Mesothelial cell of epicardium (in vitro differentiated cells): ENCODE results near the gene LBHD2. TPM values are rescaled to one million over a fixed set of nuclear protein-coding genes. Genes with fewer than 3 reads are reported as not detected.

Experiments used
- DNase-seq, 2 experiments: peaks; one replicate each; pipeline ENCODE4 v3.0.0; 2021; ENCODE audit warnings: low spot score in 2 of 2; ENCODE audit not compliant: unreplicated experiment in 2 of 2
- H3K27ac Mint-ChIP-seq: 2 replicates; pipeline ENCODE4 v1.8.0; 2021; ENCODE audit warnings: mixed read lengths
- H3K27me3 Mint-ChIP-seq: 2 replicates; pipeline ENCODE4 v1.8.0; 2021; ENCODE audit warnings: low read depth, mixed read lengths
- H3K36me3 Mint-ChIP-seq: 2 replicates; pipeline ENCODE4 v1.8.0; 2021; ENCODE audit warnings: mixed read lengths
- H3K4me1 Mint-ChIP-seq: 2 replicates; pipeline ENCODE4 v1.8.0; 2021; ENCODE audit warnings: mixed read lengths
- H3K4me3 Mint-ChIP-seq: 2 replicates; pipeline ENCODE4 v1.8.0; 2021; ENCODE audit warnings: mild to moderate bottlenecking, moderate library complexity, mixed read lengths
- H3K9me3 Mint-ChIP-seq: 2 replicates; pipeline ENCODE4 v1.8.0; 2021; ENCODE audit warnings: mixed read lengths
- total RNA-seq: library from RNA; stranded (reverse); gene quantifications from 3 replicates; pipeline ENCODE4 v1.2.1, GENCODE V29; 2021
- TF ChIP-seq, protein P1 (sequence below): fragments of 200-600 bp; sonication (generic); IDR thresholded peaks from one replicate; pipeline ENCODE4 v1.5.0; 2021; ENCODE audit warnings: antibody characterized with exemption; ENCODE audit not compliant: unreplicated experiment

Gene LBHD2
- total RNA-seq, 1 donor from 2014 or later = not detected

DNA sequence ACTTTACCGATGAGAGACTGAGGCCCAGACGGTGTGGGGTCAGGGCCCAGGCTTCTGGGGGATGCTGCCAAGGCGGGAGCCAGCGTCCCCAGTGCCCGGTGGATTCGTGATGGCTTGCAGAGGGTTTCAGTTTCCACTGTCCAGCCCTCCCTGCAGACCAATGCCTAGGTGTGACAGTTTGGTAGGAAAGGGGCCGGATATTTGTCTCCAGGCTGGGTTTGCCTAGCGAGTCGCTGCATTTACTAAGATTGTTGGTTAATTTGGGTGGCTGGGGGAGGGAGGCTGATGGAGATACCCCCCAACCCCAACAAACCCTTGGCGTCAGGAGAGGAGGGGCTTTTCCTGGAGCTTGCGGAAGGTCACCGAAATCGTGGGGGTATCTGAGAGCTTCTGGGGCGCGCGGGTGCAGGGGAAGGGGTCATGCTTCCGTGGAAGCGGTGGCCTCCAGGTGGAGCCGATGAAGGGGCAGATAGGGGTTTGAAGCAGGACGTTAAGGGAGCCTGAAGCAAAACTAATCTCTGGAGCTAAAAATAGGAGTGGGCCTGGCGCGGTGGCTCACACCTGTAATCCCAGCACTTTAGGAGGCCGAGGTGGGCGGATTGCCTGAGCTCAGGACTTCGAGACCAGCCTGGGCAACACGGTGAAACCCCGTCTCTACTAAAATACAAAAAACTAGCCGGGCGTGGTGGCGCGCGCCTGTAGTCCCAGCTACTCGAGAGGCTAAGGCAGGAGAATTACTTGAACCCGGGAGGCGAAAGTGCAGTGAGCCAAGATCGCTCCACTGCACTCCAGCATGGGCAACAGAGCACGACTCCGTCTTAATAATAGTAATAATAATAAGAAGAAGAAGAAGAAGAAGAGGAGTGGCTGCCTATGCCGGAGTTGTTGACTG, 25.6 kb upstream of the LBHD2 start:
- no peaks in the 10 kb centered on the region for H3K36me3 Mint-ChIP-seq
- H3K27ac Mint-ChIP-seq = peak overlapping the region; percentile 69
- no peaks in the 10 kb centered on the region for H3K9me3 Mint-ChIP-seq
- H3K4me3 Mint-ChIP-seq = peak overlapping the region; percentile 78
- H3K4me1 Mint-ChIP-seq = peaks cover 35% of the 10 kb centered on the region
- no peak for DNase-seq
- TF ChIP-seq, protein P1, sequence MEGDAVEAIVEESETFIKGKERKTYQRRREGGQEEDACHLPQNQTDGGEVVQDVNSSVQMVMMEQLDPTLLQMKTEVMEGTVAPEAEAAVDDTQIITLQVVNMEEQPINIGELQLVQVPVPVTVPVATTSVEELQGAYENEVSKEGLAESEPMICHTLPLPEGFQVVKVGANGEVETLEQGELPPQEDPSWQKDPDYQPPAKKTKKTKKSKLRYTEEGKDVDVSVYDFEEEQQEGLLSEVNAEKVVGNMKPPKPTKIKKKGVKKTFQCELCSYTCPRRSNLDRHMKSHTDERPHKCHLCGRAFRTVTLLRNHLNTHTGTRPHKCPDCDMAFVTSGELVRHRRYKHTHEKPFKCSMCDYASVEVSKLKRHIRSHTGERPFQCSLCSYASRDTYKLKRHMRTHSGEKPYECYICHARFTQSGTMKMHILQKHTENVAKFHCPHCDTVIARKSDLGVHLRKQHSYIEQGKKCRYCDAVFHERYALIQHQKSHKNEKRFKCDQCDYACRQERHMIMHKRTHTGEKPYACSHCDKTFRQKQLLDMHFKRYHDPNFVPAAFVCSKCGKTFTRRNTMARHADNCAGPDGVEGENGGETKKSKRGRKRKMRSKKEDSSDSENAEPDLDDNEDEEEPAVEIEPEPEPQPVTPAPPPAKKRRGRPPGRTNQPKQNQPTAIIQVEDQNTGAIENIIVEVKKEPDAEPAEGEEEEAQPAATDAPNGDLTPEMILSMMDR = no peak
- no peaks in the 10 kb centered on the region for H3K27me3 Mint-ChIP-seq

DNA sequence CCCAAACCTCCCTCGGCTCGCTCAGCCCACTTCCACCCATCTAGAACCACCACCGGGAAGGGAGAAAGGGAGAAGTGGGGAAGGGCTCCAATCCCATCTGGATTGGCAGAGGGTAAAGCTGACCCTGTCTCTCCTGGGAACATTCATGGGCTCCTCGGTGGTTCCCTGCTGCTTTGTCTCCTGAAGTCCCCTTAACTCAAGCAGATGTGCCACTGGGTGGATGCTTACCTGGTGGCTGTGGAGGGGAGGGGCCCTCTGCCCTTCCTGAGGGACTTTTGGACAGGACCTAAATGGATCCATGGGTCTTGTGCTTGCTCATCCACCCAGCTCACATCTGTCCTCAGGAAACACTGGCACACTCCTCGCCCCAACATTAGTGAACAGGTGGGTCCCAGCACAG, 24.5 kb upstream of the LBHD2 start:
- Mint-ChIP-seq H3K4me3 (peak overlapping the region; percentile 78), H3K36me3 (peaks cover 2% of the 10 kb centered on the region), H3K4me1 (peaks cover 35% of the 10 kb centered on the region), H3K27me3 (no peaks in the 10 kb centered on the region), H3K9me3 (peaks cover 4% of the 10 kb centered on the region), H3K27ac (no peak overlapping the region)
- no peak for DNase-seq
- TF ChIP-seq, protein P1 = no peak

DNA sequence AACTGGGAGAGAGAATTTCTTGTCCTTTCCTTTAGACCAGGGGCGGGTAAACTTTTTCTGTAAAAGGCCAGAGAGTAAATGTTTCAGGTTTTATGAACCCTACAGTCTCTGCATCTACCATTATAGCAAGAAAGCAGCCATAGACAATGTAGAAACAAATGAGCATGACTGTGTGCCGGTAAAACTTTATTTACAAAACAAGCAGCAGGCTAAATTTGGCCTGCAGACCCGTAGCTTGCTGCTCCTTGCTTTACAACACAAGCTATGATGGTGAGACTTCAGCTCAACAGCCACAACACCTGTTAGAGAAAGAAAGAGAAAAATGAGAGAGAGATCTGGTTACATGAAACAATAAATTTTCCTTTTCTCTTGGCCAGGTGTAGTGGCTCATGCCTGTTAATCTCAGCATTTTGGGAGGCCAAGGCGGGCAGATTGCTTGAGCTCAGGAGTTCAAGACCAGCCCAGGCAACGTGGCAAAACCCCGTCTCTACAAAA, 22.5 kb upstream of the LBHD2 start:
- Mint-ChIP-seq H3K9me3 (peaks cover 4% of the 10 kb centered on the region), H3K4me1 (peaks cover 18% of the 10 kb centered on the region), H3K4me3 (no peak overlapping the region), H3K36me3 (peaks cover 2% of the 10 kb centered on the region), H3K27me3 (no peaks in the 10 kb centered on the region), H3K27ac (no peak overlapping the region)
- no peak for DNase-seq
- TF ChIP-seq, protein P1 = no peak

DNA sequence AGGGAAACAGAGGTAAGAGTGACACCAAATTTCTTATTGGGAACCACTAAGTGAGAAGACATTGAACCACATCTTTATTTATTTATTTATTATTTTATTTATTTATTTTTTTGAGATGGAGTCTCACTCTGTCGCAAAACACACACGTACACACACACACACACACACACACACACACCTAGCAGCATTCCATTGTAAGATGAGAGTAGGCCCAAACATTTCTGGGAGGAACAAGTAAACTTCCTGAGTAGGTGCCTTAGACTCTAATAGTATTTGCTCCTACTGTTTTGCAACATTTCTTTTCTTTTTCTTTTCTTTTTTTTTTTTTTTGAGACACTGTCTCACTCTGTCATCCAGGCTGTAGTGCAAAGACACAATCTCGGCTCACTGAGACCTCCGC, 19.6 kb upstream of the LBHD2 start:
- no peak overlapping the region for H3K4me3 Mint-ChIP-seq
- H3K27ac Mint-ChIP-seq = no peak overlapping the region
- no peaks in the 10 kb centered on the region for H3K27me3 Mint-ChIP-seq
- H3K9me3 Mint-ChIP-seq = peaks cover 4% of the 10 kb centered on the region
- peaks cover 2% of the 10 kb centered on the region for H3K36me3 Mint-ChIP-seq
- TF ChIP-seq, protein P1 = no peak
- peaks cover 6% of the 10 kb centered on the region for H3K4me1 Mint-ChIP-seq
- DNase-seq = no peak

DNA sequence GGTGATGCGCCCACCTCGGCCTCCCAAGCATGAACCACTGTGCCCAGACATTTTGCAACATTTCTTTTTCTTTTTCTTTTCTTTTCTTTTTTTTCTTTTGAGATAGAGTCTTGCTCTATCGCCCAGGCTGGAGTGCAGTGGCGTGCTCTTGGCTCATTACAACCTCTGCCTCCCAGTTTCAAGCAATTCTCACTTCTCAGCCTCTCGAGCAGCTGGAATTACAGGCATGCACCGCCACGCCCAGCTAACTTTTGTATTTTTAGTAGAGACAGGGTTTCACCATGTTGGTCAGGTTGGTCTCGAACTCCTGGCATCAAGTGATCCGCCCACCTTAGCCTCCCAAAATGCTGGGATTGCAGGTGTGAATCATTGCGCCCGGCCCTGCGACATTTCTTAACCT, 19.0 kb upstream of the LBHD2 start:
- no peak for DNase-seq
- H3K4me3 Mint-ChIP-seq = no peak overlapping the region
- peaks cover 4% of the 10 kb centered on the region for H3K9me3 Mint-ChIP-seq
- peaks cover 3% of the 10 kb centered on the region for H3K4me1 Mint-ChIP-seq
- peaks cover 2% of the 10 kb centered on the region for H3K36me3 Mint-ChIP-seq
- H3K27me3 Mint-ChIP-seq = no peaks in the 10 kb centered on the region
- H3K27ac Mint-ChIP-seq = no peak overlapping the region
- TF ChIP-seq, protein P1 = no peak
